Cardiac fibroblast (primary cell): ENCODE measurements around the gene GRM5.

Experiments used
- DNase-seq, 2 donors: peaks; one replicate each; pipeline versions ENCODE4 v3.0.0 to v3.0.0-alpha.2; 2010; ENCODE audit warnings: low read depth in 2 of 2
- H3K4me3 ChIP-seq, 2 donors: replicated peaks in 1 of 2; 1 replicate in 1 of 2; 2 replicates in 1 of 2; pipeline ENCODE4 v1.5.1; 2011; ENCODE audit warnings: low read depth in 2 of 2, low read length in 2 of 2, mild to moderate bottlenecking in 2 of 2, moderate library complexity in 1 of 2
- TF ChIP-seq, protein P1 (sequence below): IDR thresholded peaks from one replicate; pipeline ENCODE4 v1.5.1; 2011; ENCODE audit warnings: low read depth, mild to moderate bottlenecking, low read length, inconsistent platforms

GRM5 gene

DNA sequence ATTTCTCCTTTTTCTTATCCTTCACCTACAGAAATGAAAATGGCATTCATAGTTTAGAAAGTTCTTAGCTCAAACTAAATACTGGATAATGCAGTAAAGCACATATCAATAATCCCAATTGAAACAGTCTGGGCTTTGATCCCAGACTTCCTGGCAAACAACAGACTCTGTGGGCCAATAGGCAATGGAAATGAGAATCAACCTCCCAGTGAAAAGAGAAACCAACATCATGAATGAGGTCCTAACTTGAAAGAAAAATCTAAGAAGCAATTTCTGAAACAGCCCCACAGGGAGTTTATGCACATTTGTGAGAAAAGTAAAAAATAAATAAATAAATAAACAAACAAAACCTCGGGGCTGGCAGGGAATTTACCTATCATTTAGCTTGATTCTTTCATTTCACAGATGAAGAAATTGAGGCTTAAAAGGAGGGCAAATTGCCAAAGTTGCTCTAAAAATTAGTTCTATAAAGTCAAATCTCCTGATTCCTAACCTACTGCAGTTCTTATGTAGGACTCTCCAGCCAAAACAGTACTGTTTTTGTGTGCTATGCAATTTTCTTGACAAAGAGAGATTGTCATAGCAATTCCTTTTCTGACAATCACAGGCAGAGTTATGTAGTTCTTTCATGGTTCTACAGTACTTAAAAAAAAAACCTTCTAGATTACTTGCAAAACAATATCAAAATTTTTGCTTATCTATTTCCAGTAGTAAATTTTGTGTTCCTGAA, 265.8 kb downstream of the GRM5 start:
- H3K4me3 ChIP-seq = no peak overlapping the region
- DNase-seq = no peak
- TF ChIP-seq, protein P1, sequence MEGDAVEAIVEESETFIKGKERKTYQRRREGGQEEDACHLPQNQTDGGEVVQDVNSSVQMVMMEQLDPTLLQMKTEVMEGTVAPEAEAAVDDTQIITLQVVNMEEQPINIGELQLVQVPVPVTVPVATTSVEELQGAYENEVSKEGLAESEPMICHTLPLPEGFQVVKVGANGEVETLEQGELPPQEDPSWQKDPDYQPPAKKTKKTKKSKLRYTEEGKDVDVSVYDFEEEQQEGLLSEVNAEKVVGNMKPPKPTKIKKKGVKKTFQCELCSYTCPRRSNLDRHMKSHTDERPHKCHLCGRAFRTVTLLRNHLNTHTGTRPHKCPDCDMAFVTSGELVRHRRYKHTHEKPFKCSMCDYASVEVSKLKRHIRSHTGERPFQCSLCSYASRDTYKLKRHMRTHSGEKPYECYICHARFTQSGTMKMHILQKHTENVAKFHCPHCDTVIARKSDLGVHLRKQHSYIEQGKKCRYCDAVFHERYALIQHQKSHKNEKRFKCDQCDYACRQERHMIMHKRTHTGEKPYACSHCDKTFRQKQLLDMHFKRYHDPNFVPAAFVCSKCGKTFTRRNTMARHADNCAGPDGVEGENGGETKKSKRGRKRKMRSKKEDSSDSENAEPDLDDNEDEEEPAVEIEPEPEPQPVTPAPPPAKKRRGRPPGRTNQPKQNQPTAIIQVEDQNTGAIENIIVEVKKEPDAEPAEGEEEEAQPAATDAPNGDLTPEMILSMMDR = no peak

DNA sequence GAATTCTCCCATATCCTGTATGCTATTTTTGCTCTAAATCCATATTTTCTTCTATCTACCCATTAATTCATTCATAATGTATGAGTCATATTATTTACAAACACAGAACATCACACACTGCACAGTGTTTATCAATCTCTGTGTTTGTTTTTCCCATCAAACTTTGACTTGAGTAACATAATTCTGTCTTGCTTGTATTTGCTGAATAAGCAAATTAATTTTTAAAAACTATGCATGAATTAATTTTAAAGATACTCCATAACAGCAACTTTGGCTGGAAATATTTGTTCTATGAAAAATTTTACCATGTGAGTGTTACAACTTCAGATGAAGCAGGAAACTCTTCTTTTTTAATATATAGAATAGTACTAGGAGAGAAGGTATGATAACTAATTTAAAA, 275.6 kb downstream of the GRM5 start:
- DNase-seq = no peak
- H3K4me3 ChIP-seq = no peak overlapping the region
- TF ChIP-seq, protein P1 = no peak

DNA sequence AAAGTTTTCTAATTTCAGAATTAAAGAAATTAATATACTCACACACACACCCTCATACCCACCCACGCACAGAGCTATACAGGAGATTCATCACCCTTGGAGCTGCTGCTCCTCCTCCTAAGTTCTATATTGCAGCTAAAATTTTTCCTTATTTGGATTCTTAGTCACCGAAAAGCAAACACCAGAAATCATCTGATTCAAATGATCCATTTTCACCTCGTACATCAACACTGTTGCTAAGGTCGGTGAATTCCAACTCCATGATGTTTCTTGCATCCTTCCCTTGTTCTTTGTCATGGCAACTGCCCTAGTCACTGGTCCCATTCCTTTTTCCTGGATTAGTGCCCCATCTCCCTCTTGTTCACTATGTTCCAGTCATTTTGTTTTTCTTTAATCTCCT, 286.2 kb downstream of the GRM5 start:
- DNase-seq = peak; percentile 3 to 55
- TF ChIP-seq, protein P1 = no peak
- H3K4me3 ChIP-seq = no peak overlapping the region

- TF ChIP-seq, protein P1 = no peak
These were observed 295.2 kb downstream of the GRM5 start for GRCh38 chr11:88770475-88771079.

GRCh38 chr11:88744140-88744539, 321.6 kb downstream of the GRM5 start:
- no peak overlapping the region for H3K4me3 ChIP-seq
- DNase-seq = no peak
- TF ChIP-seq, protein P1 = no peak

More at GRCh38 chr11:88770475-88771079, 295.2 kb downstream of the GRM5 start:
- no peak overlapping the region for H3K4me3 ChIP-seq
- no peak for DNase-seq

DNA sequence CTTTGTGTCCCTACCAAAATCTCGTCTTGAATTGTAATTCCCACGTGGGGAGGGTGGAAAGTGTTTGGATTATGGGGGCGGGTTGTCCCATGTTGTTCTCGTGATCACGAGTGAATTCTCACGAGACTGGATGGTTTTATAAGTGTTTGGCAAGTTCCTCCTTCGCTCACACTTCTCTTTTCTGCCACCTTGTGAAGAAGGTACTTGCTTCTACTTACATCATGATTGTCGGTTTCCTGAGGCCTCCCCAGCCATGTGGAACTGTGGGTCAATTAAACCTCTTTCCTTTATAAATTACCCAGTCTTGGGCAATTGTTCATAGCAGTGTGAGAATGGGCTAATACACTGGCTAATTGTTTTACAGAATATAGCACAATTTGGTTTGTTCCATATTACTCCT, 326.3 kb downstream of the GRM5 start:
- TF ChIP-seq, protein P1 = no peak
- no peak for DNase-seq

More for the DNA sequence above, 326.3 kb downstream of the GRM5 start:
- H3K4me3 ChIP-seq = no peak overlapping the region
